HG03060 (cell line): ENCODE data around the gene LIPG.

Experiments
- ATAC-seq: cut with Tn5 transposase; IDR thresholded peaks from one replicate; pipeline ENCODE4 v1.9.1; 2021; ENCODE audit warnings: low read depth, moderate number of reproducible peaks; ENCODE audit not compliant: unreplicated experiment

Gene LIPG

DNA sequence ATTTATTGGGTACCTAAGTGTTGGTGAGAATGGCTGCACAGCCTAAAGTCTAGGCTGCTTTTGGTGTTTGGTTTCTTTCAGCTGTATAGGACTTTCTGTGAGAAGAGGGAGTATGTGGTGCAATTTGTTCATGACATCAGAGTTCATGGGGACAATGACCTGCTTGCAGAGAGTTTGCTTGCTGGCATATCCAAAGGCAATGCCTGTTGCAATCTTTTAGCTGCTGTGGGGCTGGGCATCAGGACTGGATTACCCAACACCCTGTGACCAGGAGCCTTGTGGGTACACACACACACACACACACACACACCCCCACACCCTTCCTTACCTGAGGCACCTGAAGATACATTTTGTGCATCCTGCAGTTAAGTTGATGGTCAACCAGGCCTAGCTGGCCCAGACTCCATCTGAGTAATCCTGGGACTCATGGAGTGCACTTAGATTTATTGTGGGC is 68.4 kb downstream of the LIPG start:
- ATAC-seq = no peak

DNA sequence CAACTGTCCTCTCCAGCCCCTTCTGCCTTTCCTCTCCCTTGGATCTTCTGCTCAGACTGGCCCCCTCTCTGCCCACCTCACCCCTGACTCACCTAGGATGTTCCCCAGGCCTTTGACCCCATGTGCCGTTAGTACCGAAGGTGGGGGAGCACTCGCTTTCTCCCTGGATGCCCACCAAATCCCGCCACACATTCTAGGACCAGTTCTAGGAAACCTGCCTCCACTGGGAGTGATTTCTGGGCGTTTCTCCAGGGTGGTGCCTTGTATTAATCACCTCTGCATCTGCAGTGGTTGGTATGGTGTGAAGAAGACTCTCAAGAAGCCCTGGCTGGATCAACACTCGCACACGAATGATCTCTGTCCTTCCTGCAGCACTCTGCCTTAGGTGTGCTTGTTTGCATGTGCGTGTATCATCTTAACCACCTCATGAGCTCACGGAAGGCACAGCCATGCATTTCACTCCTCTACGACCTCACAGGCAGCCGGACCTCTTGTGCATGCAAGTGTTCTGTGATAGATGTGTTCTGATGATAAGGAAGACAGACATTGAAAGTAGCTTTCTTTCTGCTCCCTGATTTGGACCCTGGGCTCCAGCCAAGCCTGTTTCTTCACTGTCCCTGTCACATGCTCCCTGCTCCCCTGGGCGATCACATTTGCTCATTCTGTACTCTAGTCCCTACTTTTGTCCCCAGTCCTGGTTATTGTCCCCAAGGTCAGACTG is 69.4 kb downstream of the LIPG start:
- no peak for ATAC-seq

DNA sequence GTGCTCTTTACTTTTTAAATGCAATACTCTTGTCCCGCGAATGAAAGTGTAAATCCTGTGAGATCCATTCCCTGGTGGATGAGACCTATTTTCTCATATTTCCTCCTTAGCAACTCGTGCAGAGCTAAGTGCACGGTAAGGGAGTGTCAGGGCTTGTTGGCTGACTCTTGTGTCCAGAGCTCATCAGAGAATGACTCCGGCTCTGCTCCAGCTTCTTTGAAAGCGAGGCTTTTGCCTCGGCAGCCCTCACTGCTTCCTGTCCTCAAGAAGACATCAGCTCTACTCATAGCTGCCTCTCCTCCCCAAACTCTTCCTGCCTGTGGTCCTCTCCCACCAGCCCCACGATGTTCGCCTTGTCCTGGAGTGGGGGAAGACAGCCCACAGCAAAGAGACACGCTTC is 70.7 kb downstream of the LIPG start:
- ATAC-seq = no peak

DNA sequence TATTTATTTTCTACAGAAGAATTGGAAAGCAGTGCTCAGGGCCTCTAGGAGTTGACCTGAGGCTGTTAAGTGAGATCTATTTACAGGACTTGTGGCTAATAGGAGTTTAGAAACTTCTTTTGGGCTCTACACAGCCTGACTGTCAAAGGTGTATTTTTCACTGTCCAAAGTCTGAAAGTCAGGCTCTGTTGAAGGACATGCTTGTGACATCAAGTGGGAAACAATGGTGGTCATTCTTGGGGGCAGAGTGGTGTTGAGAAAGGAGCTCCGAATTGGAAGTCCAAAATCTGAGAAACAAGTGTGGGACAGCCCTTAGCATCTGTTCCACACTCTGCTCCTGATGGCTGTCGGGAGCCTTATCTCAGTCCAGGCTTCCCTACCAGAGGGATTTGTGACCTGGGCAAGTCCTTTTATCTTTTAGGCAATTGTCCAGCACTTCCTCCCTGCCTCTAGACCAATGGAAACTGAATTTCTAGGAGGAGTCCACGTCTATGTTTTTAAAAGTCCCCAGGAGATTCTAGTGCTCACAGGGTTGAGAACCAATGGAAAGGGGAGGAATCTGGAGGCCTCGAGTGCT is 76.4 kb downstream of the LIPG start:
- ATAC-seq = no peak

DNA sequence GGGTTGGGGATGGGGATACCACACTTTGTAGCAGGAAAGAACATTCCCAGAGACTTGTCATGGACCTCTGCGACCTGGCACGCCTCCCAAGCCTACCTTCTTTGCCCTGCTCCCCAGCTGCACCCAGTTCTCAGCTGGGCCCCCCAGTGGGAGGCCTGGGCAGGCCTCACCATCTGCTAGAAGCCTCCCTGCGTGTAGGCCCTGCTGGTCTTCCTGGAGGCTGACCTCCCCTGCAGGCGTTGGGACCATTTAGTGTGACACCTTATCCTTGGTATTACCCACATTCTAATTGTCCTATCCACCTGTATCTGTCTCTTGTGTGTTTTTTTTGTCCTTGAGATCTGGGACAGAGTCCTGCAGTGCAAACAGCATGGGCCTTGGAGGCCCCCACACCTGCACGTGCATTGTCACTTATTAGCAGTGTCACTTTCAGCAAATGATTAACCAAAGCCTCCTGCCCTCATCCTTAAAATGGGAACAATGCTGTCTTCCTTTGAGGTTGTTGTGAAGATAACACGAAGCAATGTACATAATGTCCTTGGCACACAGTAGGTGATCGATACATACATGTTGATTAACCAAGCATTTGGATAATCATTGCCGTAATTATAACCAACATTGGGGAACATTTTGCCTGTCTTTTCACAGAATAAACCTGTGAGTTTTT is 77.2 kb downstream of the LIPG start:
- ATAC-seq = no peak

DNA sequence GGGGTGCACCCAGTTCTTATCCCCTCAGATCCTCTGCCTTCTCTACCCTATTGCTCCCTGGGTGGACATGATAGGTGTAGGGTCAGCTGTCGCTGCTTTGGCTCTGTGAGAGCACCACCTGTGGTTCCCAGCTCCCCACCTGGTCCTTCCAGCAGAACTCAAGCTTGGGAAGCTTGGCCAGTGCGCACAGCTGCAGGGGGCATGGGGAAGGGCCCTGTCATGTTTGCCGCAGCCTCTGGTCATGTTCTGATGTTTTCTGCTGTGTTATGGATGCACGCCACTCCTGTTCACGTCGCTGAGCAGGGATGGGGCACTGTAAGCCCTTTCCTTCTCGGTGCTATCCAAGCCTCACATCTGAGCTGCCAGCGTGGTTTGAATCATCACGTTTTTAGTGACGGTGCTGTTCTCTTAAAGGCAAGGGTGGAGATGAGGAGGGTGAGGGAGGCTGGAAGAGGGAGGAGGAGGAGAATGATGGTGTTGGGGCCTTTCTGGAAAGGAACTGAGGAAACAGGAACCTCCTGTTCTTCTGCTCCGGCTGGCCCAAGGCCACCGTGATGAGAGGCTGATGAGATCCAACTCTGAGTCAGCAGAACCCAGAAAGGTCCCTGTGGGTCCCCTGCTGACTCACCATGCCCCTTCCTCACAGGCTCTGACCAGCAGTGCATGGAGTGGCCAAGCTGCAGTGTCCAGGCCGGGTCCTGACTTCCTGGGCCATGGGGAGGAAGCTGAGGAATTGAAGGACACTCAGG is 78.0 kb downstream of the LIPG start:
- ATAC-seq = no peak

DNA sequence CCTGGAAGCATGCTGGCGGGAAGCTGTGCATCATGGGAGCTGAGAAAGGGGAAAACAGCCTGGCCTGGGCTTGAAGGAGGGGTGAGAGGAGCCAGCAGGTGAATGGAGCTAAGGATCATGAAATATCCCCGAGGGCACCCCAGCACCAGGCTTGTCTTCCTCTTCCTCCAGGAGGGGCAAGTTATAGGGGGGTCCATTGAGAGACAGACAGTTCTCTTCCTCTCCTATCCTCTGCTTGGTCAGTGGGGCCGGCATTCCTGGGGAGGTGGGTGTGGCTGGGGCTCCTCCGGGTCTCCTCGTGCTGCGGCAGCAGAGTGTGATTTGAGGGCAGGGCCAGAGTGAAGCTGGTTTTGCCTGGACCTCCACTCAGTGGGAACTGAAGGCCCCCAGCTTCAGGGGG is 78.9 kb downstream of the LIPG start:
- ATAC-seq = no peak

DNA sequence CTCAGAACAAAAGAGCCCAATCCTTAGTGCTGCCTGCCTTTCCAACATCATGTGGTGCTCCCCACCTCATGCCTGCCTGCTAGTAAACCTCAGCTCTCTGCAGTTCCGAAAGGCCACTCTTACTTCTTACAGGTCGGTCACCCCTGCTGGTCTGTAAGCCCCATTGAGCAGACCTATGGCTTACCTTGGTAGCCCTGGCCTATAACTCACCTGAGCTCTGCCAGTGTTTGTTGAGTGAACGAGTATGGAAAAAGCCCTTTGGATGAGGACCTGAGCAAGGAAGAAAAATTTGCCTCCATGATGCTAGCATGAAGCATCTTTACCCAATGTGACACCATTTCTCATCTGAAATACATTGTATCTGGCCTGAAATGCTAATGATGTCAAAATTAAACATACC is 83.3 kb downstream of the LIPG start:
- no peak for ATAC-seq

DNA sequence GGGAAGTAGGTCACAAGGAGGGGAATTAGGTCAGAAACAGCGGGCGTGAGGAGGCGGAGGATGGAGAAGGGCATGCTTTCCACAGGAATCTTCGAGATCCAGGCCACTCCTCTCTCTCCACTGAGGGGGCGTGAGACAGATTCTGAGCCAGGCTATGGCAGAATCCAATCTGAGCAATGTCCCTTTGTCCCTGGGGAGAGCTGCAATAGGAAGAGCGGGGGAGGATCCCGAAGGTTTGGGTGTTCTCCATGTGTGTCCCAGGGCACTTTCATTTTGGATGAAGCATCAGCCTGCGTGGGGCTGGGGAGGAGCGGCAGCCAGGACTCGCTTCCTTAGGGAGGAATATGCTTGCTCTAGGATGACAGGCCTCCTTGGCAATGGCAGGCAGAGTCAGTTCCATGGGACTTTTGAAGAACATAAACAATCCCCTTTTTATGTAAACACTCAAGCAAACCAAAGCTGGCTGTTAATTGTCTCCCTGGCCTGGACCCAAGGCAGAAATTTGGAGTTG is 84.0 kb downstream of the LIPG start:
- ATAC-seq = no peak

DNA sequence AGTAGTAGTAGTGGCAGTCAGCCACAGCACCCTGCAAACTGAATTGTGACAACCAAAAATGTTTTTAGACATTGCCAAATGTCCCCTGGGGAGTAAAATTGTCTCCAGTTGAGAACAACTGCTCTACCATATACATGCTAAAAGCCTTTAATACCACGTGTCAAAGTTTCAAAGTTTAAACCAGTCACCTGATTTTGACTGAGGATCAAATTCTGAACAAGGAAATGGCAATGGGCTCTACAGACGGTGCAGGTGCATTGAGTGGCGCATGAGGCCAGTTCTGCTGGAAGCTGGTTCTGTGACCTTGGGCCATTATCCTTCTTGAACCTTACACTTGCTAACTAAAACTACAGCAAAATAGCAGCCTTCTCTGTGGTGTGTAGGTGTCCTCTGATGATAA is 85.0 kb downstream of the LIPG start:
- no peak for ATAC-seq

DNA sequence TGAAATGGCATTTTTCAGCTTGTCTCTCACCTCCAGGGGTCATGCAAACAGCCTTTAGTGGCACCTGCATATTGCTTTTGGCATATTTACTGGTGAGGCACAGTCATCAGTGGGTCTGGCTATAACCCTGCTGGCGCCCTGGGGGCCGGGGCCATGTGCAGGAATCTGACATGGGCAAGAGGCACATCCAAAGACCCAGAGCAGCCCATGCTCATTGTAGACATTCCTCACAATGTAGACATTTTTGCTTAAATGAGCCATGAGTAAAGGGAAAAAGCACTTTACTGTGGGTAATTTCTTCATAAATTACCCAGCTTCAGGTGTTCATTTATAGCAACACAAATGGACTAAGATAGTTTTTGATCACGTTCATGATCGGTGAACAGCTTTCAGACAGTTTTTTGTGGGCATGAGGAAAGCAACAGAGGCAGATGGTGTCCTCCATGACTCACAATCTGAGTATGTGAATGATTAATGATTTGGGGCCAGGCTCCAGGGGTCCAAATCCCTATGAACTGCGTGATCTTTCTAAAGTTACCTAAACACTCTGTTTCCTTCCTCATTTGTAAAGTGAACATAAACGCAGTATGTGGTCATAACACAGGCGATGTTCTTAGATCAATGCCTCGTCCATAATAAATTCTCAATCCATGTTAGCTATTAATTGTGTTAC is 85.8 kb downstream of the LIPG start:
- no peak for ATAC-seq

DNA sequence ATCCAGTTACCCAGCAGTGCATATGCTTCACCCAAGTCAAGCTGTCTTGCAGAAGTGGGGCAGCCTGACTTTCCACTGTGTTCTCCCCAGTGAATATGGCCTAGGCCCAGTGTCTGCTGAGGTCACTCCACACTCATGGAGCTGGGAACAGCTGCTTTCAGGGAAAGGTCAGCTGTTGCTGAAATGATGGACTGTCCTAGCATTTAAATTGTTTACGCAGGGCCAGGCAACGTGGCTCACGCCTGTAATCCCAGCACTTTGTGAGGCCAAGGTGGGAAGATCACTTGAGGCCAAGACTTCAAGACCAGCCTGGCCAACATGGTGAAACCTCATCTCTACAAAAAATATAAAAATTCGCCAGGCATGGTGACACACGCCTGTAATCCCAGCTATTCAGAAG is 86.5 kb downstream of the LIPG start:
- ATAC-seq = no peak
